ENCODE data around the gene SIX2. TPM values are rescaled to one million over a fixed set of nuclear protein-coding genes. Genes with fewer than 3 reads are reported as not detected.

SIX2 gene
- total and polyA plus RNA-seq, 10 donors: 0.03 to 0.20 (median 0.03) TPM; not detected in 7

GRCh38 chr2:45026924-45027450 lies 17.7 kb upstream of the SIX2 start:
- peaks cover 0 to 32% (median 0%) of the 10 kb centered on the region in 7 donors for H3K27me3 ChIP-seq (replicated peaks in 1 of 7)
- 81 to 88% (median 85%) methylated on average over 4 of the region's 4 CpGs for WGBS, 5 donors
- no peaks in the 10 kb centered on the region for H3K36me3 ChIP-seq
- intact Hi-C loops (cut with DNase I; ENCODE audit: low total_unique reads): no loop called here
- no peaks in the 10 kb centered on the region for H3K9me3 ChIP-seq
- DNase-seq: no peak
- no peak overlapping the region for H3K27ac ChIP-seq
- H3K4me1 ChIP-seq: no peaks in the 10 kb centered on the region
- no peak overlapping the region for H3K4me3 ChIP-seq
- no peak for TF ChIP-seq CTCF (IDR thresholded peaks at IDR 0.05 in 8 of 11, conservative IDR thresholded peaks at IDR 0.05 in 3 of 11)
- TF ChIP-seq POLR2AphosphoS5 (IDR thresholded peaks at IDR 0.05): no peak
- TF ChIP-seq POLR2A (IDR thresholded peaks at IDR 0.05): no peak

GRCh38 chr2:45024600-45025291 lies 15.5 kb upstream of the SIX2 start:
- no peaks in the 10 kb centered on the region for H3K4me1 ChIP-seq
- H3K27ac ChIP-seq: no peak overlapping the region
- peaks cover 0 to 34% (median 0%) of the 10 kb centered on the region in 7 donors for H3K27me3 ChIP-seq (replicated peaks in 1 of 7)
- 46 to 59% (median 52%) methylated on average over 7 of the region's 7 CpGs for WGBS, 5 donors
- TF ChIP-seq CTCF (IDR thresholded peaks at IDR 0.05 in 8 of 11, conservative IDR thresholded peaks at IDR 0.05 in 3 of 11): no peak
- no peak for TF ChIP-seq POLR2AphosphoS5 (IDR thresholded peaks at IDR 0.05)
- no peak for TF ChIP-seq POLR2A (IDR thresholded peaks at IDR 0.05)
- H3K36me3 ChIP-seq: no peaks in the 10 kb centered on the region
- no peak for DNase-seq
- no peak overlapping the region for H3K4me3 ChIP-seq
- H3K9me3 ChIP-seq: no peaks in the 10 kb centered on the region
- intact Hi-C loops (cut with DNase I; ENCODE audit: low total_unique reads): no loop called here

- no peaks in the 10 kb centered on the region for H3K36me3 ChIP-seq
- no peak overlapping the region for H3K4me3 ChIP-seq
- WGBS, 5 donors: 75 to 93% (median 89%) methylated on average over 3 to 5 of the region's 5 CpGs
- intact Hi-C loops (cut with DNase I; ENCODE audit: low total_unique reads): no loop called here
- peaks cover 0 to 28% (median 0%) of the 10 kb centered on the region in 7 donors for H3K27me3 ChIP-seq (replicated peaks in 1 of 7)
- DNase-seq: no peak
- no peak overlapping the region for H3K27ac ChIP-seq
- no peaks in the 10 kb centered on the region for H3K9me3 ChIP-seq
- TF ChIP-seq POLR2AphosphoS5 (IDR thresholded peaks at IDR 0.05): no peak
- no peak for TF ChIP-seq CTCF (IDR thresholded peaks at IDR 0.05 in 8 of 11, conservative IDR thresholded peaks at IDR 0.05 in 3 of 11)
- H3K4me1 ChIP-seq: no peaks in the 10 kb centered on the region
Observed at GRCh38 chr2:45024097-45024496, 14.8 kb upstream of the SIX2 start.

- H3K27me3 ChIP-seq (replicated peaks in 1 of 7): peaks cover 0 to 55% (median 3%) of the 10 kb centered on the region in 7 donors
- intact Hi-C loops (cut with DNase I; ENCODE audit: low total_unique reads): no loop called here
Observed at GRCh38 chr2:45020439-45020838, 11.2 kb upstream of the SIX2 start.

More at GRCh38 chr2:45020439-45020838, 11.2 kb upstream of the SIX2 start:
- Histone ChIP-seq H3K36me3 (no peaks in the 10 kb centered on the region), H3K27ac (no peak overlapping the region), H3K9me3 (no peaks in the 10 kb centered on the region), H3K4me1 (no peaks in the 10 kb centered on the region), H3K4me3 (no peak overlapping the region)
- WGBS, 5 donors: 79 to 89% (median 87%) methylated on average over 3 of the region's 3 CpGs
- TF ChIP-seq CTCF (IDR thresholded peaks at IDR 0.05 in 8 of 11, conservative IDR thresholded peaks at IDR 0.05 in 3 of 11): no peak
- no peak for TF ChIP-seq POLR2AphosphoS5 (IDR thresholded peaks at IDR 0.05)
- TF ChIP-seq POLR2A (IDR thresholded peaks at IDR 0.05): no peak
- DNase-seq: no peak
